Thyroid gland (tissue), 4 donors: Measurements from ENCODE around the gene PHACTR1. TPM values are rescaled to one million over a fixed set of nuclear protein-coding genes. Genes with fewer than 3 reads are reported as not detected.

Source experiments
- DNase-seq, 2 donors: peaks; one replicate each; pipeline ENCODE4 v3.0.0-alpha.2; 2019
- H3K27ac ChIP-seq, 3 donors: fragments of 200-600 bp; sonication (generic); 1 replicate in 2 of 3; 2 replicates in 1 of 3; pipeline ENCODE4 v1.5.1; 2016 to 2019; ENCODE audit warnings: mild to moderate bottlenecking in 1 of 3, moderate library complexity in 1 of 3
- H3K27me3 ChIP-seq: fragments of 200-600 bp; sonication (generic); one replicate; pipeline ENCODE4 v1.5.1; 2019
- H3K36me3 ChIP-seq, 2 donors: fragments of 200-600 bp; sonication (generic); one replicate each; pipeline ENCODE4 v1.5.1; 2016 to 2019
- H3K4me1 ChIP-seq, 2 donors: fragments of 200-600 bp; sonication (generic); one replicate each; pipeline ENCODE4 v1.5.1; 2017 to 2019
- H3K4me3 ChIP-seq, 3 donors: fragments of 200-600 bp; sonication (generic); replicated peaks in 1 of 3; 1 replicate in 2 of 3; 2 replicates in 1 of 3; pipeline ENCODE4 v1.5.1; 2016; ENCODE audit warnings: mild to moderate bottlenecking in 1 of 3
- H3K9me3 ChIP-seq: fragments of 200-600 bp; sonication (generic); one replicate; pipeline ENCODE4 v1.5.1; 2017
- POLR2A ChIP-seq, 2 donors: fragments of 450-650 bp; IDR thresholded peaks; one replicate each; pipeline ENCODE4 v1.6.1; 2017; ENCODE audit warnings: antibody characterized with exemption in 2 of 2, mild to moderate bottlenecking in 2 of 2, moderate library complexity in 1 of 2
- WGBS, 2 donors: methylation state at CpG; one replicate each; pipeline ENCODE4 v1.1.5; 2017; 5-methylcytosine and 5-hydroxymethylcytosine counted together
- intact Hi-C: fragments of 100-400 bp; cut with DNase I; formaldehyde crosslinking; loops from one replicate; pipeline ENCODE4 v1.15.1; 2023
- total RNA-seq, 4 donors: library from RNA; depleted of rRNA; stranded (reverse); fragments of >200 nt; gene quantifications; one replicate each; pipeline ENCODE4 v1.2.3, GENCODE V29; 2016
- TF ChIP-seq, protein P1 (sequence below), 6 experiments: fragments of 200-600 bp in 3 of 6; fragments of 450-650 bp in 3 of 6; sonication (generic) in 3 of 6; IDR thresholded peaks; one replicate each; pipeline ENCODE4 v1.5.1; 2016 to 2019; ENCODE audit warnings: antibody characterized with exemption in 6 of 6, mild to moderate bottlenecking in 2 of 6, inconsistent platforms in 1 of 6, moderate library complexity in 1 of 6

The PHACTR1 gene
- total RNA-seq, 4 donors from 2014 or later, result 2.9 to 8.6 (median 4.4) TPM

DNA sequence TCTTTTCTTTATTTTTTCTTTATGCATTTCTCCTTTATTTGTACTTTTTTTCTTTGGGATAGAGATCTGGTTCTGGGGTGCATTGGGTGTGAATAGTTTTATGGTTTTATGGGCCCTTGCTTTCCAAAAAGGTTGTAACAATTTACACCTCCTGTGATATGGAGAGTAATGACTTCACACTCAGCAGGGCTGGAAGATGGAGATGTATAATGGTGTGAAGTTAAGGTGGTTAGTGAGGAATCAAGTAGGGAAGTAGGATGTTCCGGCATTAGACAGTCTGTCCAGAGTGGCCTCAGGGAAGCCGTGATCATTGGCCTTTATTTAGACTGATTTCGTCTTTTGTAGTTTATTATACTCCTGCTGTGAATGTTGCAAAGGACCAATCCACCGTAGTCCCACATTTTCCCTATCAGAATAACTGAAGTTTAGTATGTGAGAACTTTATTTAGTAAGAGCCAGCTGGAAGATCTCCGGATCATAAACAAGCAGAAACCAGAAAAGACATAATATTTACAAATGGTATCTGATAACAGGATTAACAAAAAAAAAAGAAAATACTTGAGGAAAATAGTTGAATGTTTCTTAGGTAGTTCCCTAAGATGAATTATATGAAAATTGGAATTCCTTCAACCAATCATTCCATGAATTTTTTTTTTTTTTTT lies 356.2 kb downstream of the PHACTR1 start:
- no peaks in the 10 kb centered on the region for H3K27me3 ChIP-seq
- H3K4me1 ChIP-seq, result peaks cover 6 to 17% of the 10 kb centered on the region in 2 donors
- no peaks in the 10 kb centered on the region for H3K36me3 ChIP-seq
- H3K9me3 ChIP-seq, result no peaks in the 10 kb centered on the region
- intact Hi-C loops, result no loop called here
- TF ChIP-seq POLR2A (IDR thresholded peaks at IDR 0.05), result no peak
- TF ChIP-seq, protein P1, sequence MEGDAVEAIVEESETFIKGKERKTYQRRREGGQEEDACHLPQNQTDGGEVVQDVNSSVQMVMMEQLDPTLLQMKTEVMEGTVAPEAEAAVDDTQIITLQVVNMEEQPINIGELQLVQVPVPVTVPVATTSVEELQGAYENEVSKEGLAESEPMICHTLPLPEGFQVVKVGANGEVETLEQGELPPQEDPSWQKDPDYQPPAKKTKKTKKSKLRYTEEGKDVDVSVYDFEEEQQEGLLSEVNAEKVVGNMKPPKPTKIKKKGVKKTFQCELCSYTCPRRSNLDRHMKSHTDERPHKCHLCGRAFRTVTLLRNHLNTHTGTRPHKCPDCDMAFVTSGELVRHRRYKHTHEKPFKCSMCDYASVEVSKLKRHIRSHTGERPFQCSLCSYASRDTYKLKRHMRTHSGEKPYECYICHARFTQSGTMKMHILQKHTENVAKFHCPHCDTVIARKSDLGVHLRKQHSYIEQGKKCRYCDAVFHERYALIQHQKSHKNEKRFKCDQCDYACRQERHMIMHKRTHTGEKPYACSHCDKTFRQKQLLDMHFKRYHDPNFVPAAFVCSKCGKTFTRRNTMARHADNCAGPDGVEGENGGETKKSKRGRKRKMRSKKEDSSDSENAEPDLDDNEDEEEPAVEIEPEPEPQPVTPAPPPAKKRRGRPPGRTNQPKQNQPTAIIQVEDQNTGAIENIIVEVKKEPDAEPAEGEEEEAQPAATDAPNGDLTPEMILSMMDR (IDR thresholded peaks at IDR 0.05), result no peak
- H3K27ac ChIP-seq, result no peak overlapping the region
- no peak overlapping the region for H3K4me3 ChIP-seq
- WGBS, 2 donors, result 92 to 93% methylated on average over 5 of the region's 5 CpGs
- no peak for DNase-seq

DNA sequence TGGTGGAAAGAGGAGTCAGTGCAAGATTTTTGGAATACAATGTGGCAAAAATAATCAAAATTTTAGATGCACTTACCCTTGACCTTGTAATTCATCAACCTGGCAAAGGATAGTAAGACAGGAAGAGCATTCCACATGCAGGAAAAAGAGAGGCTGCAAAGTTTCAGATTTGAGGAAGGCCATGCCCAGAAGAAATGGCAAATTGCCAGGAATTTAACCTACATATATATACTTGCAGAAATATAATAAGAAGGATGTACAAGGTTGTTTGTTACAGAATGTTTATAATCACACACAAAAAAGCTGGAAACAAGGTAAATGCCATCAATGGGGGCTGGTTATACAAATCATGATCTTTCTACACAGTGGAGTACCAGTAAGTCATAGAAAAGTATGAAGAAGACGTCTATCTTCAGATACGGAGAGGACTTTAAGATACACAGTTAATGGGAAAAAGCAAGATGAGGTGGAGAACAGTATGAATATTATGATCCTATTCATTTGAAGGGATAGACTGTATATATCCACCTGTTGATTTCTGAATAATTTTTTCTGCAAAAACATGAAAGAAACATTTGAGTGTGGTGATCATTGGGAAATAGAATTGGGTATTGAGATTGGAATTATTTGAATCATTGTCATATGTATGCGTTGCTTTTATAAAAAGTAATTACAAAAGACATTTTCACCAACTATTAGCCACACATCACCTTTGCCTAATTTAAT lies 358.0 kb downstream of the PHACTR1 start:
- no peak overlapping the region for H3K27ac ChIP-seq
- H3K27me3 ChIP-seq, result no peaks in the 10 kb centered on the region
- no peak for DNase-seq
- TF ChIP-seq POLR2A (IDR thresholded peaks at IDR 0.05), result no peak
- TF ChIP-seq, protein P1 (IDR thresholded peaks at IDR 0.05), result no peak
- H3K4me3 ChIP-seq, result no peak overlapping the region
- no peaks in the 10 kb centered on the region for H3K36me3 ChIP-seq
- H3K4me1 ChIP-seq, result peaks cover 10 to 25% of the 10 kb centered on the region in 2 donors
- no peaks in the 10 kb centered on the region for H3K9me3 ChIP-seq
- intact Hi-C loops, result no loop called here
- WGBS, 2 donors, result 92 to 96% methylated on average over 3 of the region's 3 CpGs

DNA sequence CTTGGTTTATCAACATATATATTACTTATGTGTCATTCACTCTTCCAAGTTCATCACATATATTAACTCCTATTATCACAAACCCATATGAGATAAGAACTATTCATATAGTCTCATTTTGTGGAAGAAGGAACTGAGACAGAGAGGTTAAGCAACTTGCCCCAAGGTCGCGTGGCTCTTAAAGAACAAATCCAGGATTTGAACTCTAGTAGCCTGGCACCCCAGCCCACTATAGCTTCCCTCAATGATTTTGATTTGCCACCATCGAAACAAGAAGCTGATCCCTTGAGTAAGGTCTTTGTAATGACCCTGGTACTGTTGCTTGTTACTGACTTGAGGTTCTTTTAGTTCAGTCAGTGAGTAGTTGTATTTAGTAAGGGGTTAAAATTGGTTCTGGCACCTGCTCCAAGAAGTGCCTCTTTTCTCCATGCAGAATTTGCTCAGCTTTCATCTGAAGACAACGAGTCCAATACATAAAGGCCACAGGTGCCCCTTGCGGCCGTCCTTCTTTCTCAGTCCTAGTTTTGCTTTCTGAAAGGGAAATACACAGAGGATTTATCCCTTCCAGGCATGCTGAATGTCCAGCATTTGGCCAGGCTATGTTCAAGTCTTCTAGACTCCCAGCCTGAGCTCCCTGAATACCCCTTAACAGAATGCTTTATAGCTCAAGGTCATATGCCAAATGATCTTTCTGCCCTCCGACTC lies 358.7 kb downstream of the PHACTR1 start:
- DNase-seq, result peak; percentile 54 to 57
- Histone ChIP-seq H3K4me3 (no peak overlapping the region), H3K36me3 (no peaks in the 10 kb centered on the region), H3K27ac (peak overlapping the region in 1 of 3 donors; percentile 2), H3K27me3 (no peaks in the 10 kb centered on the region), H3K9me3 (no peaks in the 10 kb centered on the region), H3K4me1 (peaks cover 10 to 26% of the 10 kb centered on the region in 2 donors)
- TF ChIP-seq, protein P1 (IDR thresholded peaks at IDR 0.05), result peak in 3 of 6 experiments; percentile 12 to 37 (median 31)
- no peak for TF ChIP-seq POLR2A (IDR thresholded peaks at IDR 0.05)
- intact Hi-C loops, result no loop called here
- WGBS, 2 donors, result 57 to 66% methylated on average over 7 of the region's 7 CpGs

DNA sequence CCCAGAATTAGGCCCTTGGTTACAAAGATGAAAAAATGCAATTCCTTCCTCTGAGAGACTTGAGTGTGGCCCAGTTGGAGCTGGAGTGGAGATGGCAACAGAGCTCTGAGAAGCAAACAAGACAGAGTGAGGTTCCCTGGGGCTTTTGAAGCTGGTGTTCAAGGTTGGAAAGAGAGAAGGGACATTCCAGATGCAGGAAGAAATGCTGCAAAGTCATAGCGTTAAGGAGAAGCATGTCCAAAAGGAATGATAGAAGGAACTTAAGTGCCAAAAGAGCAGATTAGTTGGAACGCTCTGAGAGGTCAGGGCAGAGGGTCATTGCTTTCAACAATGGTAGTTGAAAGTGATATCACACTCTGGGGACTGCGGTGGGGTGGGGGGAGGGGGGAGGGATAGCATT lies 360.0 kb downstream of the PHACTR1 start:
- no peak for DNase-seq
- Histone ChIP-seq H3K4me1 (peaks cover 10 to 26% of the 10 kb centered on the region in 2 donors), H3K36me3 (no peaks in the 10 kb centered on the region), H3K27me3 (no peaks in the 10 kb centered on the region), H3K4me3 (no peak overlapping the region), H3K9me3 (no peaks in the 10 kb centered on the region), H3K27ac (no peak overlapping the region)
- intact Hi-C loops, result no loop called here
- TF ChIP-seq POLR2A (IDR thresholded peaks at IDR 0.05), result no peak
- TF ChIP-seq, protein P1 (IDR thresholded peaks at IDR 0.05), result no peak
- 28 to 33% methylated on average over 3 of the region's 3 CpGs for WGBS, 2 donors
